ENCODE results near the gene ZC3HAV1.

The ZC3HAV1 gene

DNA sequence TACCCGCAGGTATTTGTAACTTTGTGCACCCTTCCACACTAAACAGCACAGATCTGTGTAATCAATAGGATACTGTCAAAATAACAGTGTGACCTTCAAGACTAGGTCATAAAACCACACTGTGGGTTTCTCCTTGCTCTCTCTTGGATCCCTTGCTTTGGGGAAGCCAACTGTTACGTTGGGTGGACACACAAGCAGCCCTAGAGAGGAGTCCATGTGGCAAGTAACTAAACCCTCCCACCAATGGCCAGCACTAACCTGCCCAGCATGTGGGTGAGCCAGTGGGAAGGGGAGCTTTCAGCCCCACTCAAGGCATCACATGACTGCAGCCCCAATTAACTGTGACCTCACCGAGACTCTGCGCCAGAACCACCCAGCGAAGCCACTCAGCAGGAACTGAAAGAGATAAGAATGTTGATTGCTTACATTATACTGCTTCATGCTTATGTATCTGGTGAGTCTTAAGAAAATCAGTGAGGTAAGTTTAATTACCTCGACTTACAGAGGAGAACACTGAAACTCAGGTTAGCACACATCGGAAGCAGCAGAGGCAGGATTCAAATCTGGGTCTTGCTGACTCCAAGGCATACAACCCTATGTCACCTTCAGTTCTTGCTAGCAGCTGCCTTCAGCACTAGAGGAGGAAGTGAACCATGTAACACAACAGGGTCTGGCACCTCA lies 9.4 kb upstream of the ZC3HAV1 start:
- POLR2A ChIA-PET (ENCODE audit: low non-redundant PET) = no interaction called here
- DNase-seq (ENCODE audit: low spot score) = no peak
- no peak overlapping the region for H3K27ac ChIP-seq
- TF ChIP-seq, protein P1, sequence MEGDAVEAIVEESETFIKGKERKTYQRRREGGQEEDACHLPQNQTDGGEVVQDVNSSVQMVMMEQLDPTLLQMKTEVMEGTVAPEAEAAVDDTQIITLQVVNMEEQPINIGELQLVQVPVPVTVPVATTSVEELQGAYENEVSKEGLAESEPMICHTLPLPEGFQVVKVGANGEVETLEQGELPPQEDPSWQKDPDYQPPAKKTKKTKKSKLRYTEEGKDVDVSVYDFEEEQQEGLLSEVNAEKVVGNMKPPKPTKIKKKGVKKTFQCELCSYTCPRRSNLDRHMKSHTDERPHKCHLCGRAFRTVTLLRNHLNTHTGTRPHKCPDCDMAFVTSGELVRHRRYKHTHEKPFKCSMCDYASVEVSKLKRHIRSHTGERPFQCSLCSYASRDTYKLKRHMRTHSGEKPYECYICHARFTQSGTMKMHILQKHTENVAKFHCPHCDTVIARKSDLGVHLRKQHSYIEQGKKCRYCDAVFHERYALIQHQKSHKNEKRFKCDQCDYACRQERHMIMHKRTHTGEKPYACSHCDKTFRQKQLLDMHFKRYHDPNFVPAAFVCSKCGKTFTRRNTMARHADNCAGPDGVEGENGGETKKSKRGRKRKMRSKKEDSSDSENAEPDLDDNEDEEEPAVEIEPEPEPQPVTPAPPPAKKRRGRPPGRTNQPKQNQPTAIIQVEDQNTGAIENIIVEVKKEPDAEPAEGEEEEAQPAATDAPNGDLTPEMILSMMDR (conservative IDR thresholded peaks at IDR 0.05; ENCODE audit: low read depth) = no peak
- CTCF ChIA-PET = no interaction called here

GRCh38 chr7:139118234-139118804 lies 8.8 kb upstream of the ZC3HAV1 start:
- POLR2A ChIA-PET (ENCODE audit: low non-redundant PET) = no interaction called here
- DNase-seq (ENCODE audit: low spot score) = peak; percentile 68
- H3K27ac ChIP-seq = no peak overlapping the region; the same call in 1 of the 2 replicates
- CTCF ChIA-PET = interaction anchor here (0.6 kb wide), 1 partner anchor 233 kb away, joined by 3 read pairs; no protein-coding TSS in a partner anchor
- TF ChIP-seq, protein P1 (conservative IDR thresholded peaks at IDR 0.05; ENCODE audit: low read depth) = no peak

DNA sequence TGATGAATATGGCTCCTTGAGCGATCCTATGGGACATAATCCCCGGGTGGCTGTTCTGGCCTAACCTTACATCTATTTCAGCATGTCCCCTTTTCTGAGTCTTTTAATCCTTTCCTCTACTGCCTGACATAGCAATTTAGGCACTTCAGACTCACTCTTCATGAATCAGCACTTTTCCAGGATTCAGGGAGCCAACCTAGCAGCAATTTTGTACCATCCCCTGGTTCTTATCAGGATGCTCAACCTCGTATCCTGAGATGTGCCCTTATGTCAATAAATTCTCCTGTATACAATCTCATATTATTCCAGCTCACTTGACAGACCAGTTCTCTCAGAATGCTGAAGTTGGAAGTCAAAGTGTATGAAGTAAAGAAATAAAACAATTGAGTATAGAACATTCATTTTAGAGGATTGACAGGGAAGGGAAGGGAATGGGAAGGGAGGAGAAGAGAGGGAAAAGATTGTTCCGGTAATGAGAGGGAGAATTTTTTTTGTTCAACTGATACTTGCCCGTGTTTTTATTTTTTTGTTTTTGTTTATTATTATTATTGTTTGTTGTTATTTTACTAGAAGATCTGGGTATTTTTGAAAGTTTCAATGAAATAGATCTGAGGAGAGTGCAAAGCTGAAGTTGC lies 8.2 kb upstream of the ZC3HAV1 start:
- ChIA-PET POLR2A (ENCODE audit: low non-redundant PET) (no interaction called here), CTCF (interaction anchor here (0.6 kb wide), 1 partner anchor 234 kb away, joined by 3 read pairs; no protein-coding TSS in a partner anchor)
- TF ChIP-seq, protein P1 (conservative IDR thresholded peaks at IDR 0.05; ENCODE audit: low read depth) = no peak
- H3K27ac ChIP-seq = no peak overlapping the region
- no peak for DNase-seq (ENCODE audit: low spot score)

GRCh38 chr7:139116999-139117398 lies 7.5 kb upstream of the ZC3HAV1 start:
- CTCF ChIA-PET = no interaction called here

DNA sequence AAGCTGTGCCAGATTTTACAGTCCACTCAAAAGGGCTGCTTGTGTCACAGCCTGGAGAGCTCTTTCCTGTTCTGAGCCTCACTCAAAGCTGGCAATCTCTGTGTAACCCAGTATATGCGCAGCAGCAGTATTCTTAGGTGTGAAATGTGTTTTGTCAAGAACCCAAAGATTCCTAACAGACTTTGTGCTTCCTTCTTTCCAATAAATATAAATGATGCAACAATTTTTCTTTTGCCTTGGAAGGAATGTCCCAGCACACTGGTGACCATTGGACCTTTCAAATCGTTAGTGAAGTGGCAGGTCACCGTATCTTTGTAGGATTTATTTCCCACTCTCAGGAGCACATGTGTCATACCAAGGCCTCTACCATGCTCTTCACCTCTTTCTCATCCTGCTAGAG lies 5.6 kb upstream of the ZC3HAV1 start:
- no peak overlapping the region for H3K27ac ChIP-seq
- no peak for DNase-seq (ENCODE audit: low spot score)
- TF ChIP-seq, protein P1 (conservative IDR thresholded peaks at IDR 0.05; ENCODE audit: low read depth) = no peak
- POLR2A ChIA-PET (ENCODE audit: low non-redundant PET) = no interaction called here
- CTCF ChIA-PET = interaction anchor here (0.7 kb wide), 1 partner anchor 151 kb away, joined by 5 read pairs; no protein-coding TSS in a partner anchor

More at GRCh38 chr7:139116999-139117398, 7.5 kb upstream of the ZC3HAV1 start:
- H3K27ac ChIP-seq = no peak overlapping the region
- DNase-seq (ENCODE audit: low spot score) = no peak
- TF ChIP-seq, protein P1 (conservative IDR thresholded peaks at IDR 0.05; ENCODE audit: low read depth) = no peak
- POLR2A ChIA-PET (ENCODE audit: low non-redundant PET) = interaction anchor here (0.6 kb wide), 2 partner anchors 17 to 775 kb away, joined by 3 to 4 read pairs; a partner anchor contains a TSS

DNA sequence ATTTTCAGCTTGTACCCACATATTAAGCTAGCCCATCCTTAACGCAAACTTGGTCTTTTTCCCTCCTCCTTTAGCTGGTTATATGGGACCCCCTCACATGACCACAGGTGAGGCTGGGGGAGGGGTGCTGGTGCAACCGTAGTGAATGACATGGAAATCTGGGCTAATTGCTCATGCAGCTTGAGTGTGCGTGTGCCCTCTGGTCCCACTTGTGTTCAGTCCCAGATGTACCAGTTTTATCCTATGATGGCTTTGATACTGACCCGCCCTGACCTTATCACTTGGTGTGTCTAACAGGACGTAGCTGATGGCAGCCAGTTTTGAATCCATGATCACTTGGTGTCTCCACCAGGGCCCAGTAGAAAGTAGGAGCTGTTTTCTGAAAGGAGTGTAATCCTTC lies 5.1 kb upstream of the ZC3HAV1 start:
- ChIA-PET CTCF (interaction anchor here (0.7 kb wide), 1 partner anchor 151 kb away, joined by 5 read pairs; no protein-coding TSS in a partner anchor), POLR2A (ENCODE audit: low non-redundant PET) (no interaction called here)

More for the DNA sequence above, 5.1 kb upstream of the ZC3HAV1 start:
- TF ChIP-seq, protein P1 (conservative IDR thresholded peaks at IDR 0.05; ENCODE audit: low read depth) = no peak
- no peak overlapping the region for H3K27ac ChIP-seq
- no peak for DNase-seq (ENCODE audit: low spot score)

Measured in RWPE1 (cell line).